SK-N-SH treated with all-trans-retinoic acid at 6 μM for 48 hours (cell line): ENCODE data around the gene DCUN1D2.

Experiments used
- ARNTL ChIP-seq: fragments of 450-650 bp; formaldehyde crosslinking; IDR thresholded peaks from 2 replicates; pipeline ENCODE4 v1.5.0; 2020; ENCODE audit warnings: low read depth, mild to moderate bottlenecking, moderate library complexity, borderline replicate concordance
- CSDC2 ChIP-seq: fragments of 250-450 bp; sonication (Bioruptor Pico); IDR thresholded peaks from 2 replicates; pipeline ENCODE4 v1.5.0; 2020; ENCODE audit warnings: mild to moderate bottlenecking, moderate library complexity
- CSRNP3 ChIP-seq: fragments of 250-450 bp; sonication (Bioruptor Pico); IDR thresholded peaks from 2 replicates; pipeline ENCODE4 v1.5.1; 2021; ENCODE audit warnings: mild to moderate bottlenecking, moderate library complexity
- GLIS3 ChIP-seq: fragments of 250-450 bp; sonication (Bioruptor Pico); IDR thresholded peaks from 2 replicates; pipeline ENCODE4 v1.5.0; 2020; ENCODE audit warnings: mild to moderate bottlenecking, moderate library complexity
- OSR1 ChIP-seq: fragments of 250-450 bp; sonication (Bioruptor Pico); IDR thresholded peaks from 2 replicates; pipeline ENCODE4 v1.8.0; 2022; ENCODE audit warnings: moderate library complexity, mild to moderate bottlenecking, inconsistent platforms
- PATZ1 ChIP-seq: fragments of 250-450 bp; sonication (Bioruptor Pico); IDR thresholded peaks from 2 replicates; pipeline ENCODE4 v1.8.0; 2020; ENCODE audit warnings: mild to moderate bottlenecking, moderate library complexity, borderline replicate concordance
- POU6F1 ChIP-seq: fragments of 250-450 bp; sonication (Bioruptor Pico); IDR thresholded peaks from 2 replicates; pipeline ENCODE4 v1.8.0; 2021; ENCODE audit warnings: low read depth, mild to moderate bottlenecking, moderate library complexity, borderline replicate concordance
- RARB ChIP-seq: fragments of 250-450 bp; sonication (Bioruptor Pico); IDR thresholded peaks from 2 replicates; pipeline ENCODE4 v1.8.0; 2021; ENCODE audit warnings: mild to moderate bottlenecking, moderate library complexity
- TOX ChIP-seq: fragments of 250-450 bp; sonication (Bioruptor Pico); IDR thresholded peaks from 2 replicates; pipeline ENCODE4 v1.8.0; 2021; ENCODE audit warnings: mild to moderate bottlenecking, moderate library complexity, borderline replicate concordance
- ZC3H10 ChIP-seq: fragments of 250-450 bp; sonication (Bioruptor Pico); IDR thresholded peaks from 2 replicates; pipeline ENCODE4 v1.5.1; 2021; ENCODE audit warnings: mild to moderate bottlenecking, moderate library complexity
- ZNF70 ChIP-seq: fragments of 450-650 bp; formaldehyde crosslinking; IDR thresholded peaks from 2 replicates; pipeline ENCODE4 v1.5.0; 2020; ENCODE audit warnings: mild to moderate bottlenecking, moderate library complexity
- TF ChIP-seq, protein P1 (sequence below): fragments of 250-450 bp; sonication (Bioruptor Pico); IDR thresholded peaks from 2 replicates; pipeline ENCODE4 v1.5.1; 2020; ENCODE audit warnings: low read depth, mild to moderate bottlenecking, moderate library complexity

DNA sequence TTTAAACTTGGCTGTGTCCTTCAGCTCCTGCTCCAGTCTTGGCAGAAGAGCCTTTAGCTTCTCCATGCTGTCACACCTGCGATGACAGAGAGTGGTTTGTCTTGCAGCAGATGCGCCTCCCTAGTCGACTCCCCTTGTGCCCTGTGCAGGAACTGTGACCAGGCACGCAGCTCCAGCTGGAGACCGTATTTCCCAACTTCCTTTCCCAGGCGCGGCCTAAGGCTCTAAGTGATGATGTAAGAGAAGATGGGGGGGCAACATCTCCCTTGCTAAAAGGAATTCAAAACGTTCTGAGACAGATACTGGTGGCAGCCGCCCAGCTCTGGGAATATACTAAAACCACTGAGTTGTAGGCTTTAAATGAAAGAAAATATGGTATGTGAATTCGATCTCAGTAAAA, 16.3 kb downstream of the DCUN1D2 start:
- no peak for TF ChIP-seq ZC3H10
- no peak for TF ChIP-seq OSR1 (CRISPR knock-in tag)
- TF ChIP-seq TOX (CRISPR knock-in tag): no peak
- TF ChIP-seq, protein P1, sequence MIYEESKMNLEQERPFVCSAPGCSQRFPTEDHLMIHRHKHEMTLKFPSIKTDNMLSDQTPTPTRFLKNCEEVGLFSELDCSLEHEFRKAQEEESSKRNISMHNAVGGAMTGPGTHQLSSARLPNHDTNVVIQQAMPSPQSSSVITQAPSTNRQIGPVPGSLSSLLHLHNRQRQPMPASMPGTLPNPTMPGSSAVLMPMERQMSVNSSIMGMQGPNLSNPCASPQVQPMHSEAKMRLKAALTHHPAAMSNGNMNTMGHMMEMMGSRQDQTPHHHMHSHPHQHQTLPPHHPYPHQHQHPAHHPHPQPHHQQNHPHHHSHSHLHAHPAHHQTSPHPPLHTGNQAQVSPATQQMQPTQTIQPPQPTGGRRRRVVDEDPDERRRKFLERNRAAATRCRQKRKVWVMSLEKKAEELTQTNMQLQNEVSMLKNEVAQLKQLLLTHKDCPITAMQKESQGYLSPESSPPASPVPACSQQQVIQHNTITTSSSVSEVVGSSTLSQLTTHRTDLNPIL (CRISPR knock-in tag): no peak
- TF ChIP-seq RARB (CRISPR knock-in tag): no peak
- no peak for TF ChIP-seq CSRNP3
- no peak for TF ChIP-seq ZNF70 (CRISPR knock-in tag)
- TF ChIP-seq ARNTL (CRISPR knock-in tag): no peak
- no peak for TF ChIP-seq GLIS3 (CRISPR knock-in tag)
- no peak for TF ChIP-seq PATZ1 (CRISPR knock-in tag)
- TF ChIP-seq POU6F1: no peak
- TF ChIP-seq CSDC2: no peak
